ENCODE data around the gene GOLPH3L. TPM values are rescaled to one million over a fixed set of nuclear protein-coding genes. Genes with fewer than 3 reads are reported as not detected.

GOLPH3L gene
- total RNA-seq, 4 donors from 2014 or later: 18.4 to 36.6 (median 25.7) TPM

DNA sequence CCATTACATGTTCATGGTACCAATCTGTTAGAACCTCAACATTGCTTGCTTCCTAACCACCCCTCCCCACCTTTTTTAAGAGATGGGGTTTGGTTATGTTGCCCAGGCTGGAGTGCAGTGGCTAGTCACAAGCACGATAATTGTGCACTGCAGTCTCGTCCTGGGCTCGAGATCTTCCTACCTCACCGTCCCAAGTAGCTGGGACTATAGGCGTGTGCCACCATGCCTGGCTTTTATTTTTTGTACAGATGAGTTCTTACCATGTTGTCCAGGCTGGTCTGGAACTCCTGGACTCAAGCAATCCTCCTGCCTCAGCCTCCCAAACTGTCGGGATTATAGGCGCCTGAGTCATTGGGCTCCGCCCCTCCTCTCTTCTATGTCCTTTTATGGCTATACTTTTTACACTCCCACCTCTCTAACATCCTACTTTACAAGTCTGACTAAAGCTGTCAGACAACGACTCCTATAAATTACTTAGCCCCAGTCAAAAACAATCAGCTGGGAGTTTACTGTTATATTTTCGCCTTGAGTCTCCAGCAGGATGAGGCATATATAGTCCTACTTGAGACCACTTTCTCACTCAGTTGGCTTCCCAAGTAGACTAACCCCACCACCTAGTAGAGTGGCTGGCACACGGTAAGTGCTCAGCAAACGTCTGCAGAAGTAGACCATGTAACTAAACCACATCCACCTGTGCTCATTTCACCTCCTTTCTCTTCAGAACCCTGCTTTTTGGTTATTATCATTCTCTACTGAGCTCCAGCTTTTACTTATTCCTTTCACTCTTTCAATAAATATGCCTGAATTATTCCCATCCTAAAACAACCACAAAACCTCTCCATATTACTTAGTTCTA lies 81.4 kb downstream of the GOLPH3L start:
- TF ChIP-seq EP300 (IDR thresholded peaks at IDR 0.05) (no peak), POLR2AphosphoS5 (IDR thresholded peaks at IDR 0.05) (no peak), POLR2A (IDR thresholded peaks at IDR 0.05) (no peak)
- TF ChIP-seq, protein P1, sequence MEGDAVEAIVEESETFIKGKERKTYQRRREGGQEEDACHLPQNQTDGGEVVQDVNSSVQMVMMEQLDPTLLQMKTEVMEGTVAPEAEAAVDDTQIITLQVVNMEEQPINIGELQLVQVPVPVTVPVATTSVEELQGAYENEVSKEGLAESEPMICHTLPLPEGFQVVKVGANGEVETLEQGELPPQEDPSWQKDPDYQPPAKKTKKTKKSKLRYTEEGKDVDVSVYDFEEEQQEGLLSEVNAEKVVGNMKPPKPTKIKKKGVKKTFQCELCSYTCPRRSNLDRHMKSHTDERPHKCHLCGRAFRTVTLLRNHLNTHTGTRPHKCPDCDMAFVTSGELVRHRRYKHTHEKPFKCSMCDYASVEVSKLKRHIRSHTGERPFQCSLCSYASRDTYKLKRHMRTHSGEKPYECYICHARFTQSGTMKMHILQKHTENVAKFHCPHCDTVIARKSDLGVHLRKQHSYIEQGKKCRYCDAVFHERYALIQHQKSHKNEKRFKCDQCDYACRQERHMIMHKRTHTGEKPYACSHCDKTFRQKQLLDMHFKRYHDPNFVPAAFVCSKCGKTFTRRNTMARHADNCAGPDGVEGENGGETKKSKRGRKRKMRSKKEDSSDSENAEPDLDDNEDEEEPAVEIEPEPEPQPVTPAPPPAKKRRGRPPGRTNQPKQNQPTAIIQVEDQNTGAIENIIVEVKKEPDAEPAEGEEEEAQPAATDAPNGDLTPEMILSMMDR (IDR thresholded peaks at IDR 0.05): no peak
- no peak for DNase-seq (ENCODE audit: low spot score in 2 of 2)
- no peaks in the 10 kb centered on the region for H3K9me3 ChIP-seq
- no peaks in the 10 kb centered on the region for H3K27me3 ChIP-seq
- WGBS: 91% methylated on average over 12 of the region's 12 CpGs
- peaks cover 27% of the 10 kb centered on the region for H3K36me3 ChIP-seq
- H3K4me3 ChIP-seq: no peak overlapping the region
- H3K27ac ChIP-seq: no peak overlapping the region
- peaks cover 57% of the 10 kb centered on the region for H3K4me1 ChIP-seq

GRCh38 chr1:150613061-150613920 lies 83.7 kb downstream of the GOLPH3L start:
- Histone ChIP-seq H3K9me3 (no peaks in the 10 kb centered on the region), H3K27me3 (no peaks in the 10 kb centered on the region), H3K36me3 (peaks cover 17% of the 10 kb centered on the region), H3K4me3 (no peak overlapping the region), H3K4me1 (peaks cover 62% of the 10 kb centered on the region), H3K27ac (peak overlapping the region; percentile 88)
- TF ChIP-seq POLR2AphosphoS5 (IDR thresholded peaks at IDR 0.05) (peak; percentile 7 to 63 (median 17)), POLR2A (IDR thresholded peaks at IDR 0.05) (no peak), EP300 (IDR thresholded peaks at IDR 0.05) (peak; percentile 38)
- TF ChIP-seq, protein P1 (IDR thresholded peaks at IDR 0.05): no peak
- WGBS: 50% methylated on average over 12 of the region's 12 CpGs
- DNase-seq (ENCODE audit: low spot score in 2 of 2): no peak

GRCh38 chr1:150612014-150612345 lies 85.0 kb downstream of the GOLPH3L start:
- no peaks in the 10 kb centered on the region for H3K9me3 ChIP-seq
- DNase-seq (ENCODE audit: low spot score in 2 of 2): no peak
- peak overlapping the region; percentile 88 for H3K27ac ChIP-seq
- H3K27me3 ChIP-seq: no peaks in the 10 kb centered on the region
- TF ChIP-seq, protein P1 (IDR thresholded peaks at IDR 0.05): no peak
- TF ChIP-seq POLR2A (IDR thresholded peaks at IDR 0.05) (no peak), EP300 (IDR thresholded peaks at IDR 0.05) (no peak), POLR2AphosphoS5 (IDR thresholded peaks at IDR 0.05) (no peak)
- peaks cover 62% of the 10 kb centered on the region for H3K4me1 ChIP-seq
- WGBS: 95% methylated on average over 3 of the region's 3 CpGs
- no peak overlapping the region for H3K4me3 ChIP-seq
- peaks cover 15% of the 10 kb centered on the region for H3K36me3 ChIP-seq

GRCh38 chr1:150610576-150610975 lies 86.4 kb downstream of the GOLPH3L start:
- H3K27me3 ChIP-seq: no peaks in the 10 kb centered on the region
- DNase-seq (ENCODE audit: low spot score in 2 of 2): no peak
- no peak overlapping the region for H3K4me3 ChIP-seq
- WGBS: 97% methylated on average over 4 of the region's 4 CpGs
- peak overlapping the region; percentile 88 for H3K27ac ChIP-seq
- H3K4me1 ChIP-seq: peaks cover 62% of the 10 kb centered on the region
- H3K9me3 ChIP-seq: no peaks in the 10 kb centered on the region
- peaks cover 8% of the 10 kb centered on the region for H3K36me3 ChIP-seq
- TF ChIP-seq POLR2AphosphoS5 (IDR thresholded peaks at IDR 0.05) (no peak), POLR2A (IDR thresholded peaks at IDR 0.05) (no peak), EP300 (IDR thresholded peaks at IDR 0.05) (no peak)
- TF ChIP-seq, protein P1 (IDR thresholded peaks at IDR 0.05): no peak

GRCh38 chr1:150609732-150610131 lies 87.2 kb downstream of the GOLPH3L start:
- H3K36me3 ChIP-seq: peaks cover 8% of the 10 kb centered on the region
- H3K4me3 ChIP-seq: no peak overlapping the region
- no peak for DNase-seq (ENCODE audit: low spot score in 2 of 2)
- WGBS: 57% methylated on average over 2 of the region's 2 CpGs
- no peaks in the 10 kb centered on the region for H3K27me3 ChIP-seq
- TF ChIP-seq EP300 (IDR thresholded peaks at IDR 0.05) (no peak), POLR2AphosphoS5 (IDR thresholded peaks at IDR 0.05) (no peak), POLR2A (IDR thresholded peaks at IDR 0.05) (no peak)
- TF ChIP-seq, protein P1 (IDR thresholded peaks at IDR 0.05): no peak
- H3K9me3 ChIP-seq: no peaks in the 10 kb centered on the region
- H3K27ac ChIP-seq: peak overlapping the region; percentile 88
- H3K4me1 ChIP-seq: peaks cover 65% of the 10 kb centered on the region

Measured in suprapubic skin (tissue), 4 donors.